ENCODE results near the gene HABP2. TPM values are rescaled to one million over a fixed set of nuclear protein-coding genes. Genes with fewer than 3 reads are reported as not detected.
A peak's percentile ranks its signal among the peaks of the same experiment; 100 is the strongest.

The HABP2 gene
- total RNA-seq, 3 donors from 2014 or later: not detected

GRCh38 chr10:113612154-113612553 is 59.3 kb downstream of the HABP2 start:
- intact Hi-C loops (cut with DNase I, micrococcal nuclease): no loop called here
- TF ChIP-seq, protein P1, sequence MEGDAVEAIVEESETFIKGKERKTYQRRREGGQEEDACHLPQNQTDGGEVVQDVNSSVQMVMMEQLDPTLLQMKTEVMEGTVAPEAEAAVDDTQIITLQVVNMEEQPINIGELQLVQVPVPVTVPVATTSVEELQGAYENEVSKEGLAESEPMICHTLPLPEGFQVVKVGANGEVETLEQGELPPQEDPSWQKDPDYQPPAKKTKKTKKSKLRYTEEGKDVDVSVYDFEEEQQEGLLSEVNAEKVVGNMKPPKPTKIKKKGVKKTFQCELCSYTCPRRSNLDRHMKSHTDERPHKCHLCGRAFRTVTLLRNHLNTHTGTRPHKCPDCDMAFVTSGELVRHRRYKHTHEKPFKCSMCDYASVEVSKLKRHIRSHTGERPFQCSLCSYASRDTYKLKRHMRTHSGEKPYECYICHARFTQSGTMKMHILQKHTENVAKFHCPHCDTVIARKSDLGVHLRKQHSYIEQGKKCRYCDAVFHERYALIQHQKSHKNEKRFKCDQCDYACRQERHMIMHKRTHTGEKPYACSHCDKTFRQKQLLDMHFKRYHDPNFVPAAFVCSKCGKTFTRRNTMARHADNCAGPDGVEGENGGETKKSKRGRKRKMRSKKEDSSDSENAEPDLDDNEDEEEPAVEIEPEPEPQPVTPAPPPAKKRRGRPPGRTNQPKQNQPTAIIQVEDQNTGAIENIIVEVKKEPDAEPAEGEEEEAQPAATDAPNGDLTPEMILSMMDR (IDR thresholded peaks at IDR 0.05): no peak
- Histone ChIP-seq H3K4me3 (no peak overlapping the region), H3K36me3 (ENCODE audit: low read depth) (no peaks in the 10 kb centered on the region), H3K9me3 (no peaks in the 10 kb centered on the region), H3K4me1 (ENCODE audit: low read depth) (no peaks in the 10 kb centered on the region)
- DNase-seq (no peak), ATAC-seq (no peak)

DNA sequence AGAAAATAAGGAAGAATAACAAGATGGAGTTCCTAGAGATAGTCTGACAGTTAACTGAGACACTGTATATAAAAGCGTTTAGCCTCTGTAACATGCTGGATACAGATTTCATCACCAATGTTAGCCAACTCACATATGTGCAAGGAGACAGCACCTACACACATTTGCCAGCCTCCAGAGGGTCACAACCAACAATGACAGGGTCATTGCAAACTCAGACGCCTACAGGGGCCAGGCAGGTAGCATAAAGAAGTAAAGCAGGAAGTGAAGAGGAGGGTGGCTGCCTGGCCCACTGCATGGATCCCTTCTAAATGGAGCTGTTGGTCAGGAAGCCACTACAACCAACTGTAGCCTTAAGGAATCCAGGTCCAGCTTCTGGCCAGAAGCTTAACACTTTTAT is 60.6 kb downstream of the HABP2 start:
- H3K4me1 ChIP-seq (ENCODE audit: low read depth): no peaks in the 10 kb centered on the region
- intact Hi-C loops (cut with DNase I, micrococcal nuclease): no loop called here
- DNase-seq (no peak), ATAC-seq (no peak)
- H3K4me3 ChIP-seq: no peak overlapping the region
- no peaks in the 10 kb centered on the region for H3K36me3 ChIP-seq (ENCODE audit: low read depth)
- TF ChIP-seq, protein P1 (IDR thresholded peaks at IDR 0.05): no peak
- H3K9me3 ChIP-seq: no peaks in the 10 kb centered on the region

DNA sequence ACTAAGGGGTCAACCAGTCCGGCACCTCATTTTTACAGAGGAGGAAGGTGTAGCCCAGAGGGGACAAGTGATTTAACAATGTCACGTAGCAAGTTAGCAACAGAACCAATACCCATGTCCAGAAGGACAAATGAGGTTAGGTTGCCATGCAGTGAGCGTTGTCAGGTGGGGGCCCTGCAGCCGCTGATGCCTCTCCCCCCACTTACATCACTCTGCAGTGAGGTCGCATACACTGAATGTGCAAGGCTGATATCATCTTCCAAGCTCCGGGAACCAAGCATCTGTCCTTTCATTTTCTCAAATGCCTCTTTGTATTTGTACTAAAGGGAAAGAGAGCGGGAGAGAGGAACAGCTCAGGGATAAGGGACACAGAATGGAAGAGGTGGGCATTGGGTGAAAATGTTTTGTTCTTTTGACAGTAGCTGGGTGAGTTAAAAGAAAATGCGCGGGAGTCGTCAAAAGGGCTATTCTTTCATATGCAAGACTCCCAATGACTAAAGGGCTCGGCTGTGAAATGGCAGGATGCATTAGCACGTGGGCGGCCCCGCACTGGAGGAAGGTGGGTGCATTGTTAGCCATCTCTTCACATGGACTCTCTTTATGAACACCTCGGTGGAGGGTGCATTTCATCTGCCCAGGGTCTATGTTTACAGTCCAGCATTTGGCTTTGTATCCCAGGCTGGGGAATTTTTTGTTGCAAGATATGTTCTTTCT is 61.3 kb downstream of the HABP2 start:
- TF ChIP-seq, protein P1 (IDR thresholded peaks at IDR 0.05): no peak
- intact Hi-C loops (cut with DNase I, micrococcal nuclease): no loop called here
- Histone ChIP-seq H3K9me3 (no peaks in the 10 kb centered on the region), H3K36me3 (ENCODE audit: low read depth) (no peaks in the 10 kb centered on the region), H3K4me3 (no peak overlapping the region), H3K4me1 (ENCODE audit: low read depth) (no peaks in the 10 kb centered on the region)
- no peak for DNase-seq
- no peak for ATAC-seq

DNA sequence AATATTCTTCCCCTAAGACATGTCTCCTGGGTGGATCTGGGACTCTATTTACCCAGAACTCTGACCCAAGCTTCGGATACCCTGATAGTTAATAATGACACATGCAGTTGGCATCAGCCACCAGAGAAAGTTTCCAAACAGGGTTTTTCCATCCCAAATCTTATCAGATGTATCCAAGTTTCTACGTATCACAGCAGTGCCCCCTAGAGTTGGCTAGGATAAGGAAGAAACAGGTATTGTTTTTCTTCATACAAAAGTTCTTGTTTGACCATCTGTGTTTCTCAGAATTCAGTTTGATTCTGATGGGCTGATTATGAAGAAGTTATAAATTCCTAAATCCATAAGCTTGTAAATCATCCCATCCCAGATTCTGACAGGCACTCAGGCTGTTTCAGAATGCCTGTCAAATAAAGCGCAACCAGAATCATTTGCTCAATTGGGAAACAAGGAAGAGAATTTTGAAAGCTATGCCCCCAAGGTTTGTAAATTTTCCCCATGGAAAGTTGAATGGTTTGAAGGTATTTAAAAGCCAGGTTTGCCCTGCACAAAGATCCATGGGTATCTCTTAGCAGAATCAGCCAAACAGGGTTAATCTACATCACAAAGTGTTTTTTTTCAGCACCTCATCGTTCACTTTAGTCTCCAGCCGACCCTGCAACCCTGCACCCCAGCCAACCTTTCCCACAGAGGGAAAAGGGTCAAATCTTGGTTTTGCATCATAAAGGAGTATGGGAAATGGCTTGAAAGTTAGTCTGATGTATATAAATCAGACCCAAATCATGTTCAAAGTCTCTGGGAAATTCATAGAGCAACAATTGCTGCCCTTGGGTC is 63.6 kb downstream of the HABP2 start:
- ATAC-seq (no peak), DNase-seq (peak in 1 of 3 donors; percentile 33)
- no peak overlapping the region for H3K4me3 ChIP-seq
- intact Hi-C loops (cut with DNase I, micrococcal nuclease): no loop called here
- TF ChIP-seq, protein P1 (IDR thresholded peaks at IDR 0.05): no peak
- H3K36me3 ChIP-seq (ENCODE audit: low read depth): no peaks in the 10 kb centered on the region
- no peaks in the 10 kb centered on the region for H3K9me3 ChIP-seq
- H3K4me1 ChIP-seq (ENCODE audit: low read depth): no peaks in the 10 kb centered on the region

GRCh38 chr10:113617086-113617485 is 64.2 kb downstream of the HABP2 start:
- no peak for DNase-seq
- TF ChIP-seq, protein P1 (IDR thresholded peaks at IDR 0.05): no peak
- Histone ChIP-seq H3K9me3 (no peaks in the 10 kb centered on the region), H3K36me3 (ENCODE audit: low read depth) (no peaks in the 10 kb centered on the region), H3K4me1 (ENCODE audit: low read depth) (no peaks in the 10 kb centered on the region), H3K4me3 (no peak overlapping the region)
- ATAC-seq: no peak
- intact Hi-C loops (cut with DNase I, micrococcal nuclease): no loop called here
